Peyer's patch (tissue), 4 donors: ENCODE results near the gene PIGM. TPM values are rescaled to one million over a fixed set of nuclear protein-coding genes. Genes with fewer than 3 reads are reported as not detected.
A peak's percentile ranks its signal among the peaks of the same experiment; 100 is the strongest.

Experiments
- DNase-seq, 3 donors: peaks; one replicate each; pipeline ENCODE4 v3.0.0-alpha.2; 2017 to 2019
- H3K27ac ChIP-seq, 4 donors: fragments of 200-600 bp; sonication (generic); one replicate each; pipeline ENCODE4 v1.5.1; 2016 to 2019
- H3K27me3 ChIP-seq, 2 donors: fragments of 200-600 bp; sonication (generic); one replicate each; pipeline ENCODE4 v1.5.1; 2019
- H3K36me3 ChIP-seq, 3 donors: fragments of 200-600 bp; sonication (generic); one replicate each; pipeline ENCODE4 v1.5.1; 2016 to 2019
- H3K4me1 ChIP-seq, 4 donors: fragments of 200-600 bp; sonication (generic); one replicate each; pipeline ENCODE4 v1.5.1; 2016 to 2019
- H3K4me3 ChIP-seq, 4 donors: fragments of 200-600 bp; sonication (generic); 1 replicate in 3 of 4; 2 replicates in 1 of 4; pipeline ENCODE4 v1.5.1; 2016 to 2019; ENCODE audit warnings: mild to moderate bottlenecking in 1 of 4
- H3K9me3 ChIP-seq, 4 donors: fragments of 200-600 bp; sonication (generic); one replicate each; pipeline ENCODE4 v1.5.1; 2016 to 2019; ENCODE audit warnings: mild to moderate bottlenecking in 1 of 4
- POLR2A ChIP-seq, 2 donors: fragments of 450-650 bp; IDR thresholded peaks; one replicate each; pipeline ENCODE4 v1.5.1; 2017; ENCODE audit warnings: antibody characterized with exemption in 2 of 2, mild to moderate bottlenecking in 2 of 2, moderate library complexity in 2 of 2
- total RNA-seq, 4 donors: library from RNA; depleted of rRNA; stranded (reverse); fragments of >200 nt; gene quantifications; one replicate each; pipeline ENCODE4 v1.1.0, GENCODE V29; 2016
- TF ChIP-seq, protein P1 (sequence below), 6 experiments: fragments of 450-650 bp in 4 of 6; fragments of 200-600 bp in 2 of 6; sonication (generic) in 1 of 6; IDR thresholded peaks; one replicate each; pipeline ENCODE4 v1.5.1; 2017 to 2019; ENCODE audit warnings: antibody characterized with exemption in 6 of 6, mild to moderate bottlenecking in 3 of 6, moderate library complexity in 1 of 6

PIGM gene
- total RNA-seq, 4 donors from 2014 or later, result under 0.01 to 6.7 (median 5.5) TPM

DNA sequence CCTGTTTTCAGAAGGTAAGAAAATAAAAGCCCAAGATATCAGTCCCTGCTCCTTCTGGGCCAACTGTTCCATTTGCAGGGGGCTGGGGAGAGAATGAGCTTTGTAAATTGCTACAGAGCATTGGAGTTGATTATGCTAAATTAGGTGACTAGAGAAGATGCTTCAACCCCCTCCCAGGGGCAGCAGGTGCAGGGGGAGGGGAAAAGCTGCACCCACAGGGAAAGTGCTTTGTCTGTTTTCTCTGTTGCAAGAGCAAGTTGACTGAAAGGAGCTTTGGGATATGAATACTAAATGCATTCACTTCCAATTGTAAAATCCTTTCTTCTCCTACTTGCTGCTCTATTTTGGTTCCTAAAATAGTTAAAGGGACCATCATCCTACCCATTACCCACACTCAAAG, 16.5 kb upstream of the PIGM start:
- H3K27me3 ChIP-seq, result no peaks in the 10 kb centered on the region
- TF ChIP-seq POLR2A (IDR thresholded peaks at IDR 0.05), result no peak
- TF ChIP-seq, protein P1, sequence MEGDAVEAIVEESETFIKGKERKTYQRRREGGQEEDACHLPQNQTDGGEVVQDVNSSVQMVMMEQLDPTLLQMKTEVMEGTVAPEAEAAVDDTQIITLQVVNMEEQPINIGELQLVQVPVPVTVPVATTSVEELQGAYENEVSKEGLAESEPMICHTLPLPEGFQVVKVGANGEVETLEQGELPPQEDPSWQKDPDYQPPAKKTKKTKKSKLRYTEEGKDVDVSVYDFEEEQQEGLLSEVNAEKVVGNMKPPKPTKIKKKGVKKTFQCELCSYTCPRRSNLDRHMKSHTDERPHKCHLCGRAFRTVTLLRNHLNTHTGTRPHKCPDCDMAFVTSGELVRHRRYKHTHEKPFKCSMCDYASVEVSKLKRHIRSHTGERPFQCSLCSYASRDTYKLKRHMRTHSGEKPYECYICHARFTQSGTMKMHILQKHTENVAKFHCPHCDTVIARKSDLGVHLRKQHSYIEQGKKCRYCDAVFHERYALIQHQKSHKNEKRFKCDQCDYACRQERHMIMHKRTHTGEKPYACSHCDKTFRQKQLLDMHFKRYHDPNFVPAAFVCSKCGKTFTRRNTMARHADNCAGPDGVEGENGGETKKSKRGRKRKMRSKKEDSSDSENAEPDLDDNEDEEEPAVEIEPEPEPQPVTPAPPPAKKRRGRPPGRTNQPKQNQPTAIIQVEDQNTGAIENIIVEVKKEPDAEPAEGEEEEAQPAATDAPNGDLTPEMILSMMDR (IDR thresholded peaks at IDR 0.05), result no peak
- no peaks in the 10 kb centered on the region for H3K36me3 ChIP-seq
- H3K4me1 ChIP-seq, result peaks cover 0 to 21% (median 0%) of the 10 kb centered on the region in 4 donors
- DNase-seq, result no peak
- H3K9me3 ChIP-seq, result no peaks in the 10 kb centered on the region
- H3K27ac ChIP-seq, result no peak overlapping the region
- H3K4me3 ChIP-seq, result no peak overlapping the region

- Histone ChIP-seq H3K4me1 (peaks cover 0 to 21% (median 0%) of the 10 kb centered on the region in 4 donors), H3K27ac (no peak overlapping the region), H3K27me3 (no peaks in the 10 kb centered on the region), H3K36me3 (no peaks in the 10 kb centered on the region), H3K4me3 (peak overlapping the region in 1 of 4 donors; percentile 4), H3K9me3 (no peaks in the 10 kb centered on the region)
- DNase-seq, result no peak
- no peak for TF ChIP-seq POLR2A (IDR thresholded peaks at IDR 0.05)
- TF ChIP-seq, protein P1 (IDR thresholded peaks at IDR 0.05), result no peak
Observed at GRCh38 chr1:160047111-160047991, 15.6 kb upstream of the PIGM start.

DNA sequence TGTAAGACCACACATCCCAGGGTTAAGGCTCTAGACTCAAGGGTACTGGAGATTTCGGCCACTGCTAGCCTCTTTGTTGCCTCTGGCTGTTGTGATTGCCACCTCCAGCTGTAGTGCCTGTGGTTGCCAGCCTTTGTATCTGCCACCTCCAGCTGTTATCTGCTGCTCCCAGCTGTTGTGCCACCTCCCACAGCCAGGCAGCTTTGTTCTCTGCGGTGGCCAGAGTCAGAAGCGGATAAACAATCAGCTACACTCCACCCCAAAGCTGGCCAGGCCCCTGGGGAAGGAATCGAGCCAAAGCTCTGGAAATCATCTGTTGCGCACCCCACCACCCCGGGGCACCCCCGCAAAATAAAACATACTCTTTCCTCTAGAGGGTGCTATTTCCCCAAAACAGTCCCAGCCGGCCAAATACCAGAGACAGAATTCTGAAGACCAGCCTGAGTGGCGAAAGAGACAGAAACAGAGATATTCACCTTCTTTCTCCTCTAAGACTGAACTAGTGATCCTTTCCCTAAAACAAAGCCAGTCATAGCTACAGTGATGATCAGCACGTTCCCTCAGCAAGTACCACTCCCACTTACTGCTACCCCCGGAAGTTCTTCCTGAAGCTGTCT, 14.8 kb upstream of the PIGM start:
- no peak for TF ChIP-seq POLR2A (IDR thresholded peaks at IDR 0.05)
- TF ChIP-seq, protein P1 (IDR thresholded peaks at IDR 0.05), result peak; percentile 36 to 71 (median 54)

GRCh38 chr1:160045653-160046052, 13.9 kb upstream of the PIGM start:
- no peaks in the 10 kb centered on the region for H3K9me3 ChIP-seq
- H3K4me3 ChIP-seq, result no peak overlapping the region
- H3K27me3 ChIP-seq, result no peaks in the 10 kb centered on the region
- DNase-seq, result no peak
- H3K4me1 ChIP-seq, result peaks cover 0 to 21% (median 0%) of the 10 kb centered on the region in 4 donors
- no peak overlapping the region for H3K27ac ChIP-seq
- H3K36me3 ChIP-seq, result no peaks in the 10 kb centered on the region
- TF ChIP-seq POLR2A (IDR thresholded peaks at IDR 0.05), result no peak
- TF ChIP-seq, protein P1 (IDR thresholded peaks at IDR 0.05), result no peak

More for the DNA sequence above, 14.8 kb upstream of the PIGM start:
- H3K36me3 ChIP-seq, result no peaks in the 10 kb centered on the region
- peak overlapping the region in 1 of 4 donors; percentile 4 for H3K4me3 ChIP-seq
- H3K27me3 ChIP-seq, result no peaks in the 10 kb centered on the region
- DNase-seq, result peak in 2 of 3 donors; percentile 54 to 61
- H3K27ac ChIP-seq, result no peak overlapping the region
- H3K9me3 ChIP-seq, result no peaks in the 10 kb centered on the region
- peaks cover 0 to 21% (median 0%) of the 10 kb centered on the region in 4 donors for H3K4me1 ChIP-seq

DNA sequence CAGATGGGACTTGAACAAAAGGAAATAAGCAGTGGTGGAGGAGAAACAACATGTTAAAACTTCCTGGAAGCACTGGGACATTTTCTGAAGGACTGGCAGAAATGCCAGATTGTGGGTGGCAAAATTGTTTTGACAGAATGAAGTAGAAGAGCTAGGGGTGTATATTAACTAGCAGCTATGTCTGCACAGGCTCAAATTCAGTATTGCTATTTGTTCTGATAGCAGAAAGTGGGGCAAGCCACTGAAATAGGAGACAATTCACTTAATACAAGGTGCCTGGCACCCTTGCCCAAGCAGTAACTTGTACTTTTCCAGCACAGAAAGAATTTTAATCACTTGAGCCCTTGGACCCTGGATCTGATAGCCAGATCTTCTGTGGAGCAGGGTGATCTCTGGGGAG, 11.8 kb upstream of the PIGM start:
- peaks cover 0 to 21% (median 0%) of the 10 kb centered on the region in 4 donors for H3K4me1 ChIP-seq
- no peaks in the 10 kb centered on the region for H3K9me3 ChIP-seq
- no peak for TF ChIP-seq POLR2A (IDR thresholded peaks at IDR 0.05)
- TF ChIP-seq, protein P1 (IDR thresholded peaks at IDR 0.05), result no peak
- H3K4me3 ChIP-seq, result no peak overlapping the region
- H3K36me3 ChIP-seq, result no peaks in the 10 kb centered on the region
- H3K27ac ChIP-seq, result no peak overlapping the region
- no peak for DNase-seq
- H3K27me3 ChIP-seq, result no peaks in the 10 kb centered on the region
